Gastroesophageal sphincter (tissue), 4 donors: ENCODE measurements around the gene ACP3. TPM values are rescaled to one million over a fixed set of nuclear protein-coding genes. Genes with fewer than 3 reads are reported as not detected.

Experiments
- ATAC-seq: fragments of 150-250 bp; one replicate; pipeline ENCODE4 v1.9.1; 2016; ENCODE audit warnings: mild to moderate bottlenecking, moderate library complexity
- H3K27ac ChIP-seq, 4 donors: fragments of 200-600 bp; sonication (generic) in 3 of 4; 1 replicate in 3 of 4; 2 replicates in 1 of 4; pipeline ENCODE4 v1.5.1; 2016 to 2019
- H3K27me3 ChIP-seq: fragments of 200-600 bp; sonication (generic); one replicate; pipeline ENCODE4 v1.5.1; 2019
- H3K36me3 ChIP-seq, 2 donors: fragments of 200-600 bp; sonication (generic); one replicate each; pipeline ENCODE4 v1.5.1; 2019; ENCODE audit warnings: control low read depth in 1 of 2
- H3K4me1 ChIP-seq, 3 donors: fragments of 200-600 bp; sonication (generic); 1 replicate in 2 of 3; 2 replicates in 1 of 3; pipeline ENCODE4 v1.5.1; 2016 to 2019; ENCODE audit warnings: control low read depth in 2 of 3
- H3K4me3 ChIP-seq, 2 donors: fragments of 200-600 bp; sonication (generic); one replicate each; pipeline ENCODE4 v1.5.1; 2019; ENCODE audit warnings: mild to moderate bottlenecking in 1 of 2, moderate library complexity in 1 of 2
- H3K9me3 ChIP-seq, 3 donors: fragments of 200-600 bp; sonication (generic); one replicate each; pipeline ENCODE4 v1.5.1; 2017 to 2019; ENCODE audit warnings: control low read depth in 2 of 3
- CTCF ChIP-seq, 4 experiments: fragments of 200-600 bp in 2 of 4; fragments of 450-650 bp in 2 of 4; sonication (generic) in 1 of 4; IDR thresholded peaks; one replicate each; pipeline ENCODE4 v1.5.1; 2017 to 2019; ENCODE audit warnings: antibody characterized with exemption in 4 of 4, mild to moderate bottlenecking in 2 of 4, moderate library complexity in 2 of 4
- EP300 ChIP-seq: sonication (generic); formaldehyde crosslinking; IDR thresholded peaks from one replicate; pipeline ENCODE4 v1.6.1; 2017; ENCODE audit warnings: antibody characterized with exemption, mild to moderate bottlenecking
- POLR2A ChIP-seq, 2 donors: fragments of 450-650 bp; IDR thresholded peaks; one replicate each; pipeline ENCODE4 v1.6.1; 2017; ENCODE audit warnings: antibody characterized with exemption in 2 of 2, mild to moderate bottlenecking in 2 of 2, moderate library complexity in 1 of 2
- POLR2AphosphoS5 ChIP-seq: sonication (generic); formaldehyde crosslinking; IDR thresholded peaks from one replicate; pipeline ENCODE4 v1.6.1; 2017; ENCODE audit warnings: antibody characterized with exemption
- WGBS, 2 donors: methylation state at CpG; one replicate each; pipeline ENCODE4 v1.1.5; 2018; ENCODE audit warnings: low coverage in 1 of 2; 5-methylcytosine and 5-hydroxymethylcytosine counted together
- total RNA-seq, 4 donors: library from RNA; depleted of rRNA; stranded (reverse); fragments of >200 nt; gene quantifications; one replicate each; pipeline ENCODE4 v1.1.0, GENCODE V29; 2016

The ACP3 gene
- total RNA-seq, 4 donors from 2014 or later, result 1.1 to 3.5 (median 2.1) TPM

DNA sequence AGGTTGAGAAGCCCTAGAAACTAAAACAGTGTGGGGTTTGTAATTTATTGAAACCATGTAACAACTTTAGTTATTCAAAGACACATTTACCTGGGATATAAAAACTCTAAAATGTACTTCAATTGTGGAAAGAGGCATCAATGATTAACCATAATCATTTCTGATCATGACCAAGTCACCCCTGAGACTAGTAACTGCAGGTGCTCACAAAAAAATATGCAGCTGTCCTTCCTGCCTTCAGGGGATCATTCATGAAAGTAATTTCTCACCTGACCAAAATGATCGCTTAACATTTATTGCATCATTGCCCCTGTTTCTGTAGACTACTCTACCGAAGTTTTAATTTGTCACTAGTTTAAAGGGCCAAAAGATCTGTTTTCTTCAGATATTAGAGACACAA lies 9.0 kb downstream of the ACP3 start:
- WGBS, 2 donors, result 72 to 78% methylated on average over 2 of the region's 2 CpGs

DNA sequence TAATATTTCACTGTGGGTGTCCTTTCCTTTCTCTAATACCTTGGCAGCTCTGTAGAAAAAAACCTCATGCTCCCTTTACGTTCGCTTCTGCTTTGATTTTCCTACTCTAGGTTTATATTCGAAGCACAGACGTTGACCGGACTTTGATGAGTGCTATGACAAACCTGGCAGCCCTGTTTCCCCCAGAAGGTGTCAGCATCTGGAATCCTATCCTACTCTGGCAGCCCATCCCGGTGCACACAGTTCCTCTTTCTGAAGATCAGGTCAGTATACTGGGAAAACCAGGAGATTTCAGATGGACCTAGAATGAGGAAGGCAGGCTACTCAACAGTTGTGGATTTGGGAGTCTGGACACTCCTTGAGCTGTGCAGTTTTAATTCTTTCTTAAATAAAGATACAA lies 14.9 kb downstream of the ACP3 start:
- TF ChIP-seq CTCF (IDR thresholded peaks at IDR 0.05), result no peak
- no peak overlapping the region for H3K4me3 ChIP-seq
- H3K27ac ChIP-seq, result no peak overlapping the region
- no peaks in the 10 kb centered on the region for H3K36me3 ChIP-seq
- ATAC-seq, result no peak
- H3K4me1 ChIP-seq, result no peaks in the 10 kb centered on the region
- H3K9me3 ChIP-seq, result no peaks in the 10 kb centered on the region
- peaks cover 4% of the 10 kb centered on the region for H3K27me3 ChIP-seq
- WGBS, 2 donors, result 45 to 79% methylated on average over 6 of the region's 6 CpGs

More for the DNA sequence above, 9.0 kb downstream of the ACP3 start:
- TF ChIP-seq POLR2AphosphoS5, result no peak
- no peak for TF ChIP-seq CTCF (IDR thresholded peaks at IDR 0.05)
- no peak for TF ChIP-seq POLR2A (IDR thresholded peaks at IDR 0.05)
- no peak for TF ChIP-seq EP300
- Histone ChIP-seq H3K4me1 (no peaks in the 10 kb centered on the region), H3K27me3 (peaks cover 4% of the 10 kb centered on the region), H3K27ac (no peak overlapping the region), H3K4me3 (no peak overlapping the region), H3K36me3 (no peaks in the 10 kb centered on the region), H3K9me3 (no peaks in the 10 kb centered on the region)
- ATAC-seq, result no peak

- Histone ChIP-seq H3K9me3 (no peaks in the 10 kb centered on the region), H3K36me3 (no peaks in the 10 kb centered on the region), H3K4me3 (no peak overlapping the region), H3K4me1 (no peaks in the 10 kb centered on the region), H3K27ac (no peak overlapping the region), H3K27me3 (no peaks in the 10 kb centered on the region)
- 33% methylated on average over 1 of the region's 1 CpG; no CpG with 5 or more reads in 1 of the 2 donors for WGBS, 2 donors
- TF ChIP-seq EP300 (no peak), POLR2A (IDR thresholded peaks at IDR 0.05) (no peak), POLR2AphosphoS5 (no peak), CTCF (IDR thresholded peaks at IDR 0.05) (no peak)
- ATAC-seq, result no peak
Observed at GRCh38 chr3:132332508-132332907, 15.3 kb downstream of the ACP3 start.

DNA sequence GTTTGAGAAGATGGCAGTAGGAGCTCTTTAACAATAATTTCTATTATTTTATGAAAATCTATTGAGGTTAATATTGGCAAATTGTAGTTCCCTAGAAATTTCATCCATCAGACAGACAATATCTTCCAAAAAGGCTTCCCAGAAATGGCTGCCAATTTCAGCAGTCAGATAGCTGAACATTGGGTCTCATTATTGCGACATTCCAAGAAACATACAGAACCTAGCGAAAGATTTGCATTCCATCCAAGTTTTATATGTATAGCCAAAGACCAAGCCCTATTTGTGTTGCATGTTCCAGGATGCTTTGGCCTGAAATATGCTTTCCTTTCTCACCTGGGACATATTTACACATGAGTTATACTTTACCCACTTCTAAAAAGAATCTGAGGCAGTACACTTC lies 24.5 kb downstream of the ACP3 start:
- 90 to 100% methylated on average over 2 of the region's 2 CpGs for WGBS, 2 donors
- H3K4me1 ChIP-seq, result peaks cover 0 to 3% (median 0%) of the 10 kb centered on the region in 3 donors
- no peaks in the 10 kb centered on the region for H3K9me3 ChIP-seq
- no peak overlapping the region for H3K27ac ChIP-seq
- ATAC-seq, result no peak
- no peaks in the 10 kb centered on the region for H3K27me3 ChIP-seq
- TF ChIP-seq POLR2AphosphoS5 (no peak), POLR2A (IDR thresholded peaks at IDR 0.05) (no peak), CTCF (IDR thresholded peaks at IDR 0.05) (no peak)
- no peak overlapping the region for H3K4me3 ChIP-seq
- H3K36me3 ChIP-seq, result no peaks in the 10 kb centered on the region

- H3K9me3 ChIP-seq, result no peaks in the 10 kb centered on the region
- no peak for TF ChIP-seq EP300
- TF ChIP-seq POLR2AphosphoS5, result no peak
- TF ChIP-seq POLR2A (IDR thresholded peaks at IDR 0.05), result no peak
- TF ChIP-seq CTCF (IDR thresholded peaks at IDR 0.05), result no peak
- H3K36me3 ChIP-seq, result no peaks in the 10 kb centered on the region
- H3K4me1 ChIP-seq, result peaks cover 0 to 3% (median 0%) of the 10 kb centered on the region in 3 donors
- H3K4me3 ChIP-seq, result no peak overlapping the region
- no peak overlapping the region for H3K27ac ChIP-seq
- no peak for ATAC-seq
- no peaks in the 10 kb centered on the region for H3K27me3 ChIP-seq
- WGBS, 2 donors, result 74 to 88% methylated on average over 4 to 5 of the region's 5 CpGs
Observed at GRCh38 chr3:132342183-132342582, 25.0 kb downstream of the ACP3 start.
